NCI-H460 (cell line): ENCODE measurements around the gene C1QTNF2. TPM values are rescaled to one million over a fixed set of nuclear protein-coding genes. Genes with fewer than 3 reads are reported as not detected.

Experiments
- DNase-seq: peaks from one replicate; pipeline ENCODE4 v3.0.0-alpha.2; 2016; ENCODE audit warnings: low read depth; ENCODE audit errors: extremely low read depth
- small RNA-seq, 2 experiments: library from RNA; depleted of rRNA; stranded (forward); fragments of <200 nt; gene quantifications; one replicate each; pipeline ENCODE3, GENCODE V24; 2014
- total RNA-seq: library from RNA; depleted of rRNA; stranded (reverse); fragments of >200 nt; shearing (Covaris generic); gene quantifications from 2 replicates; pipeline ENCODE4 v1.2.3, GENCODE V29; 2014; rRNA removed

Gene C1QTNF2
- total RNA-seq, 1 experiment from 2014 or later = not detected

- no peak for DNase-seq
These were observed 59.7 kb downstream of the C1QTNF2 start for GRCh38 chr5:160310552-160311295.

- no peak for DNase-seq
These were observed 60.3 kb downstream of the C1QTNF2 start for GRCh38 chr5:160310140-160310539.

DNA sequence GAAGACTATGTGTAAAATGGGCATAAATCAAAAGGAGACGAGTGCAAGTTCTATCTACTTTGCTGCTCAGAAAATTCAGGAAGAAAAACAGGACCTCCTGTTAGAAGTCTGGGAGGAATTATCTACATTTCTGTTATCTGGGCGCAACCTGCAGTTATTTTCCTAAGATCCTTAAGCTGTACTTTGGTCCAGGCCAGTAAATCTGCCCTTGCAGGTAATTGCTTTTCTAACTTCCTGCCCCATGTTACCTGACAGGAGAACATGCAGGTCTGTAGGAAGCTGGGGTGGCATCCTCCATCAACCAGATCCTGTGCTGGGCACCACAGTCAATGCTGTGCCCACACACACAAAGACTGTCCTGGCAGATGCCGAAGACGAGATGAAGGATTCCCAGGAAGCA is 63.7 kb downstream of the C1QTNF2 start:
- DNase-seq = no peak

GRCh38 chr5:160305319-160305718 is 65.1 kb downstream of the C1QTNF2 start:
- no peak for DNase-seq

- no peak for DNase-seq
These were observed 66.7 kb downstream of the C1QTNF2 start for GRCh38 chr5:160303690-160304089.

DNA sequence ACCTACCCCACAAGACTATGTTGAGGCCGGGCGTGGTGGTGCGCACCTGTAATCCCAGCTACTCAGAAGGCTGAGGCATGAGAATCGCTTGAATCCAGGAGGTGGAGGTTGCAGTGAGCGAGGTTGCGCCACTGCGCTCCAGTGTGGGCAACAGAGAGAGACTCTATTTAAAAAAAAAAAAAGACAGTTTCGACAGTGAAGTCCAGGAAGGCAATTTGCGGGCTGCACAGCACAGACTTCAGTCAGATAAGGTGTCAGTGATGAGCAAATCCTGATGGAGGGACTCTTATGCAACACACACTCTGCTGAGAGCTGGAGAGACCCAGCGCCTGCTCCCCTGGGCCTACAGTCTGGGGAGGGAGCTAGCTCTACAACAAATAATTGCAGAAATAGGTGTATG is 72.2 kb downstream of the C1QTNF2 start:
- no peak for DNase-seq

DNA sequence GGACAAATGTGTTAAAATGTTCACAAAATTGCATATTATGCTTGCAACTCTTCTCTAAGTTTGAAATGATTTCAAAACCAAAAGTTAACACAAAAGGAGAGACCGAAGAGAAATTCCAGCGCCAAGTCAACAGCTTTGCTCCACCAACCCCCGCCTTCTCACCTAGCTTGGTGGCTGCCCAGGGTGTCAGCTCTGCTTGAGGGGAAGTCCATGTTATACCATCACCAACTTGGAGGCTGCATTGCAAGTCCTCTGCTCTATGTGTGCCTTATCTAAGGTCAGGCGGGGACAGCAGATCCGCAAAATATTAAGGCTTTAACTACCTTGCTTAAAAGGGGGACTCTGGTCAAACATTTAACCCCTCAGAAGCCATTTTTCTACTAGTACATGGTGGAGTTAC is 72.7 kb downstream of the C1QTNF2 start:
- DNase-seq = no peak

Small RNA genes lying within 50 kb of the gene (small RNA-seq; reads per million reads assigned to genes)
- 0 reads per million in 2 experiments for gene AC112191.3

Other genes with a start within 250 kb of the C1QTNF2 start
- gene FABP6, start 141.1 kb downstream of the C1QTNF2 start, total RNA-seq = 1.0 and 2.2 TPM in 2 replicates
- gene CCNJL, start 58.1 kb downstream of the C1QTNF2 start, total RNA-seq = 9.1 and 10.3 TPM in 2 replicates
- 4.9 and 6.2 TPM in 2 replicates for gene FAM200C, start 29.4 kb upstream of the C1QTNF2 start, total RNA-seq
- gene SLU7, start 48.5 kb upstream of the C1QTNF2 start, total RNA-seq = 39.9 and 55.6 TPM in 2 replicates
- gene PTTG1, start 51.2 kb upstream of the C1QTNF2 start, total RNA-seq = 341 and 362 TPM in 2 replicates